Measurements from ENCODE around the gene GPR89B.
"Not testable (repeated sequence)": the region's sequence is repeated elsewhere in the genome, so short reads cannot be mapped to it uniquely, and the experiment has no call there.

GPR89B gene

GRCh38 chr1:147928236-147929132 is at the start of gene GPR89B:
Gene GPR89B, plus strand, starts transcription at chr1:147928420. Its CDS starts 117 bp downstream, at chr1:147928537.
- H3K4me1 Mint-ChIP-seq = peaks cover 24% of the 10 kb centered on the region
- not testable (repeated sequence) for H3K36me3 Mint-ChIP-seq, H3K27ac Mint-ChIP-seq, H3K9me3 Mint-ChIP-seq
- peak; percentile 98 for ATAC-seq
- DNase-seq (ENCODE audit: low spot score in 2 of 2) = peak; percentile 73 to 89
- H3K4me3 Mint-ChIP-seq = peak within 1 kb of the TSS; percentile 72

- H3K36me3 Mint-ChIP-seq = no peaks in the 10 kb centered on the region
- no peak overlapping the region for H3K27ac Mint-ChIP-seq
- no peak for ATAC-seq
- no peak for DNase-seq (ENCODE audit: low spot score in 2 of 2)
- H3K4me3 Mint-ChIP-seq = no peak overlapping the region
- no peaks in the 10 kb centered on the region for H3K4me1 Mint-ChIP-seq
- H3K9me3 Mint-ChIP-seq = no peaks in the 10 kb centered on the region
Measured at GRCh38 chr1:147879911-147880310, 48.3 kb upstream of the GPR89B start.

GRCh38 chr1:147882535-147882934 is 45.7 kb upstream of the GPR89B start:
- no peak for DNase-seq (ENCODE audit: low spot score in 2 of 2)
- ATAC-seq = no peak
- Mint-ChIP-seq H3K9me3 (no peaks in the 10 kb centered on the region), H3K4me1 (no peaks in the 10 kb centered on the region), H3K27ac (no peak overlapping the region), H3K4me3 (no peak overlapping the region), H3K36me3 (no peaks in the 10 kb centered on the region)

- peak; percentile 86 for ATAC-seq
- Mint-ChIP-seq H3K36me3 (no peaks in the 10 kb centered on the region), H3K4me1 (no peaks in the 10 kb centered on the region), H3K4me3 (no peak overlapping the region), H3K27ac (no peak overlapping the region), H3K9me3 (no peaks in the 10 kb centered on the region)
- DNase-seq (ENCODE audit: low spot score in 2 of 2) = peak; percentile 51 to 73
Measured at GRCh38 chr1:147890177-147890790, 37.9 kb upstream of the GPR89B start.

- ATAC-seq = no peak
- no peaks in the 10 kb centered on the region for H3K4me1 Mint-ChIP-seq
- no peaks in the 10 kb centered on the region for H3K36me3 Mint-ChIP-seq
- H3K27ac Mint-ChIP-seq = no peak overlapping the region
- H3K4me3 Mint-ChIP-seq = no peak overlapping the region
- DNase-seq (ENCODE audit: low spot score in 2 of 2) = no peak
- H3K9me3 Mint-ChIP-seq = no peaks in the 10 kb centered on the region
Measured at GRCh38 chr1:147891088-147891487, 37.1 kb upstream of the GPR89B start.

GRCh38 chr1:147892216-147892615 is 36.0 kb upstream of the GPR89B start:
- Mint-ChIP-seq H3K4me3 (no peak overlapping the region), H3K36me3 (no peaks in the 10 kb centered on the region), H3K27ac (no peak overlapping the region), H3K4me1 (no peaks in the 10 kb centered on the region), H3K9me3 (no peaks in the 10 kb centered on the region)
- ATAC-seq (no peak), DNase-seq (ENCODE audit: low spot score in 2 of 2) (no peak)

- Mint-ChIP-seq H3K36me3 (no peaks in the 10 kb centered on the region), H3K4me3 (no peak overlapping the region), H3K27ac (no peak overlapping the region), H3K9me3 (no peaks in the 10 kb centered on the region), H3K4me1 (no peaks in the 10 kb centered on the region)
- ATAC-seq = no peak
- DNase-seq (ENCODE audit: low spot score in 2 of 2) = no peak
Measured at GRCh38 chr1:147892731-147893214, 35.4 kb upstream of the GPR89B start.

GRCh38 chr1:147895123-147895522 is 33.1 kb upstream of the GPR89B start:
- Mint-ChIP-seq H3K27ac (no peak overlapping the region), H3K4me1 (no peaks in the 10 kb centered on the region), H3K4me3 (no peak overlapping the region), H3K9me3 (no peaks in the 10 kb centered on the region), H3K36me3 (no peaks in the 10 kb centered on the region)
- DNase-seq (ENCODE audit: low spot score in 2 of 2) (no peak), ATAC-seq (no peak)

GRCh38 chr1:147897029-147897752 is 31.0 kb upstream of the GPR89B start:
- DNase-seq (ENCODE audit: low spot score in 2 of 2) (no peak), ATAC-seq (no peak)
- Mint-ChIP-seq H3K36me3 (no peaks in the 10 kb centered on the region), H3K9me3 (no peaks in the 10 kb centered on the region), H3K4me1 (no peaks in the 10 kb centered on the region), H3K27ac (no peak overlapping the region), H3K4me3 (no peak overlapping the region)

GRCh38 chr1:147897789-147898188 is 30.4 kb upstream of the GPR89B start:
- no peak overlapping the region for H3K4me3 Mint-ChIP-seq
- H3K36me3 Mint-ChIP-seq = no peaks in the 10 kb centered on the region
- H3K27ac Mint-ChIP-seq = no peak overlapping the region
- no peaks in the 10 kb centered on the region for H3K9me3 Mint-ChIP-seq
- DNase-seq (ENCODE audit: low spot score in 2 of 2) (no peak), ATAC-seq (no peak)
- H3K4me1 Mint-ChIP-seq = no peaks in the 10 kb centered on the region

GRCh38 chr1:147902253-147902845 is 25.9 kb upstream of the GPR89B start, which contains the start of gene GJA8:
Gene GJA8, plus strand, starts transcription at chr1:147902795. Its CDS starts 5,161 bp downstream, at chr1:147907956.
- Mint-ChIP-seq H3K36me3 (no peaks in the 10 kb centered on the region), H3K4me1 (no peaks in the 10 kb centered on the region), H3K27ac (no peak within 1 kb of the TSS), H3K9me3 (no peaks in the 10 kb centered on the region), H3K4me3 (no peak within 1 kb of the TSS)
- DNase-seq (ENCODE audit: low spot score in 2 of 2) (no peak), ATAC-seq (no peak)

- Mint-ChIP-seq H3K4me3 (no peak overlapping the region), H3K36me3 (no peaks in the 10 kb centered on the region), H3K4me1 (no peaks in the 10 kb centered on the region), H3K9me3 (no peaks in the 10 kb centered on the region), H3K27ac (no peak overlapping the region)
- peak; percentile 77 for ATAC-seq
- DNase-seq (ENCODE audit: low spot score in 2 of 2) = no peak
Measured at GRCh38 chr1:147904726-147905125, 23.5 kb upstream of the GPR89B start.

GRCh38 chr1:147907786-147908509 is 20.3 kb upstream of the GPR89B start:
- Mint-ChIP-seq H3K9me3 (no peaks in the 10 kb centered on the region), H3K36me3 (no peaks in the 10 kb centered on the region), H3K4me1 (no peaks in the 10 kb centered on the region), H3K4me3 (no peak overlapping the region), H3K27ac (no peak overlapping the region)
- ATAC-seq (no peak), DNase-seq (ENCODE audit: low spot score in 2 of 2) (no peak)

- Mint-ChIP-seq H3K27ac (no peak overlapping the region), H3K36me3 (no peaks in the 10 kb centered on the region), H3K9me3 (no peaks in the 10 kb centered on the region), H3K4me3 (no peak overlapping the region), H3K4me1 (no peaks in the 10 kb centered on the region)
- DNase-seq (ENCODE audit: low spot score in 2 of 2) (no peak), ATAC-seq (no peak)
Measured at GRCh38 chr1:147912553-147912952, 15.7 kb upstream of the GPR89B start.
